PC-3 (cell line): ENCODE measurements around the gene JCAD.

Experiments used
- CTCF ChIP-seq: fragments of 300-600 bp; sonication (generic); conservative IDR thresholded peaks from 2 replicates; pipeline ENCODE4 v1.5.1; 2017; ENCODE audit warnings: antibody characterized with exemption, low read depth, mild to moderate bottlenecking, low read length
- EZH2 ChIP-seq: fragments of 300-600 bp; sonication (generic); IDR thresholded peaks from one replicate; pipeline ENCODE4 v1.6.1; 2017; ENCODE audit warnings: antibody characterized with exemption, mild to moderate bottlenecking, low read length; ENCODE audit not compliant: unreplicated experiment

GRCh38 chr10:30062090-30062489 is 2.7 kb upstream of the JCAD start:
- TF ChIP-seq EZH2 (no peak), CTCF (no peak)
